ENCODE measurements around the gene ZGPAT.

- no peak for TF ChIP-seq EZH2 (IDR thresholded peaks at IDR 0.05; ENCODE audit: borderline replicate concordance, insufficient read depth, low read depth, low read length, poor library complexity, severe bottlenecking)
- no peak for TF ChIP-seq CTCF (IDR thresholded peaks at IDR 0.05)
Observed at GRCh38 chr20:63704749-63705117, 3.1 kb upstream of the ZGPAT start.
